Liver (tissue), 9 donors: ENCODE data around the gene S100A13. TPM values are rescaled to one million over a fixed set of nuclear protein-coding genes. Genes with fewer than 3 reads are reported as not detected.
A peak's percentile ranks its signal among the peaks of the same experiment; 100 is the strongest.

Source experiments
- DNase-seq: peaks from one replicate; pipeline ENCODE4 v3.0.0-alpha.2; 2017; ENCODE audit warnings: low spot score
- H3K27ac ChIP-seq, 2 donors: one replicate each; pipeline ENCODE4 v1.7.0; 2013; ENCODE audit warnings: inconsistent platforms in 2 of 2, low read length in 2 of 2, control low read depth in 1 of 2, low read depth in 1 of 2, mild to moderate bottlenecking in 1 of 2
- H3K27me3 ChIP-seq, 4 donors: one replicate each; pipeline versions ENCODE4 v1.6.1 to v1.7.0; 2013; ENCODE audit warnings: low read length in 3 of 4, inconsistent platforms in 1 of 4, mild to moderate bottlenecking in 1 of 4, moderate library complexity in 1 of 4; ENCODE audit not compliant: control insufficient read depth in 4 of 4, insufficient read depth in 4 of 4
- H3K36me3 ChIP-seq, 4 donors: one replicate each; pipeline versions ENCODE4 v1.6.1 to v1.7.0; 2013; ENCODE audit warnings: low read length in 3 of 4, mild to moderate bottlenecking in 3 of 4, low read depth in 1 of 4, moderate library complexity in 1 of 4; ENCODE audit not compliant: control insufficient read depth in 4 of 4, insufficient read depth in 3 of 4
- H3K4me1 ChIP-seq, 4 donors: one replicate each; pipeline versions ENCODE4 v1.6.1 to v1.7.0; 2013; ENCODE audit warnings: low read length in 3 of 4, mild to moderate bottlenecking in 3 of 4, moderate library complexity in 1 of 4; ENCODE audit not compliant: control insufficient read depth in 4 of 4, insufficient read depth in 4 of 4
- H3K4me3 ChIP-seq, 3 donors: one replicate each; pipeline versions ENCODE4 v1.6.1 to v1.7.0; 2013; ENCODE audit warnings: low read length in 3 of 3, control low read depth in 1 of 3, low read depth in 1 of 3, mild to moderate bottlenecking in 1 of 3
- H3K9ac ChIP-seq, 2 donors: one replicate each; pipeline ENCODE4 v1.7.0; 2013; ENCODE audit warnings: low read length in 2 of 2, mild to moderate bottlenecking in 2 of 2, moderate library complexity in 2 of 2, control low read depth in 1 of 2, low read depth in 1 of 2
- H3K9me3 ChIP-seq, 4 donors: one replicate each; pipeline versions ENCODE4 v1.6.1 to v1.7.0; 2013; ENCODE audit warnings: low read length in 3 of 4; ENCODE audit not compliant: control insufficient read depth in 4 of 4
- ATF3 ChIP-seq: IDR thresholded peaks from 2 replicates; pipeline ENCODE4 v1.6.1; 2016; ENCODE audit warnings: antibody characterized with exemption
- CTCF ChIP-seq: fragments of 150-350 bp; IDR thresholded peaks from 2 replicates; pipeline ENCODE4 v1.5.1; 2017; ENCODE audit warnings: improper control_type of control experiment, low read depth, low read length; ENCODE audit not compliant: missing input control
- EGR1 ChIP-seq, 2 donors: IDR thresholded peaks; 2 replicates each; pipeline ENCODE4 v1.6.1; 2016 to 2018; ENCODE audit warnings: antibody characterized with exemption in 2 of 2, low read depth in 2 of 2
- FOXA1 ChIP-seq: IDR thresholded peaks from 2 replicates; pipeline ENCODE4 v1.6.1; 2016; ENCODE audit warnings: antibody characterized with exemption
- FOXA2 ChIP-seq: IDR thresholded peaks from 2 replicates; pipeline ENCODE4 v1.6.1; 2016; ENCODE audit warnings: antibody characterized with exemption
- GABPA ChIP-seq, 2 donors: IDR thresholded peaks in 1 of 2; conservative IDR thresholded peaks in 1 of 2; 2 replicates each; pipeline ENCODE4 v1.6.1; 2016; ENCODE audit warnings: antibody characterized with exemption in 2 of 2, mild to moderate bottlenecking in 1 of 2, moderate library complexity in 1 of 2
- HNF4A ChIP-seq, 2 donors: conservative IDR thresholded peaks; 2 replicates each; pipeline ENCODE4 v1.6.1; 2016; ENCODE audit warnings: antibody characterized with exemption in 2 of 2, mild to moderate bottlenecking in 2 of 2
- HNF4G ChIP-seq: IDR thresholded peaks from 2 replicates; pipeline ENCODE4 v1.6.1; 2016; ENCODE audit warnings: antibody characterized with exemption
- JUND ChIP-seq, 2 donors: IDR thresholded peaks; 2 replicates each; pipeline ENCODE4 v1.6.1; 2016; ENCODE audit warnings: antibody characterized with exemption in 2 of 2
- MAX ChIP-seq: IDR thresholded peaks from 2 replicates; pipeline ENCODE4 v1.6.1; 2016; ENCODE audit warnings: antibody characterized with exemption
- NR2F2 ChIP-seq: IDR thresholded peaks from 2 replicates; pipeline ENCODE4 v1.6.1; 2016; ENCODE audit warnings: antibody characterized with exemption
- RAD21 ChIP-seq, 2 donors: IDR thresholded peaks; 2 replicates each; pipeline ENCODE4 v1.6.1; 2016; ENCODE audit warnings: antibody characterized with exemption in 2 of 2, mild to moderate bottlenecking in 2 of 2
- REST ChIP-seq: IDR thresholded peaks from 2 replicates; pipeline ENCODE4 v1.6.1; 2016; ENCODE audit warnings: antibody characterized with exemption, mild to moderate bottlenecking
- RXRA ChIP-seq, 2 donors: IDR thresholded peaks; 2 replicates each; pipeline ENCODE4 v1.6.1; 2017 to 2018; ENCODE audit warnings: antibody characterized with exemption in 2 of 2, mild to moderate bottlenecking in 1 of 2
- SP1 ChIP-seq: IDR thresholded peaks from 2 replicates; pipeline ENCODE4 v1.6.1; 2018; ENCODE audit warnings: antibody characterized with exemption, mild to moderate bottlenecking
- TAF1 ChIP-seq: conservative IDR thresholded peaks from 2 replicates; pipeline ENCODE4 v1.6.1; 2016; ENCODE audit warnings: antibody characterized with exemption, mild to moderate bottlenecking
- YY1 ChIP-seq: IDR thresholded peaks from 2 replicates; pipeline ENCODE4 v1.6.1; 2016; ENCODE audit warnings: antibody characterized with exemption, mild to moderate bottlenecking
- ZBTB33 ChIP-seq: IDR thresholded peaks from 2 replicates; pipeline ENCODE4 v1.6.1; 2016; ENCODE audit warnings: antibody characterized with exemption
- WGBS: extraction: QIAGEN DNeasy Blood & Tissue Kit; methylation state at CpG from one replicate; pipeline ENCODE4 v1.1.7; 2013; 5-methylcytosine and 5-hydroxymethylcytosine counted together
- polyA plus RNA-seq, 2 donors: library from polyadenylated mRNA; stranded (reverse) in 1 of 2; unstranded in 1 of 2; fragments of 200-250 nt in 1 of 2; fragments of >200 nt in 1 of 2; fragmentation: Nextera tagmentation in 1 of 2; extraction: Ambion mirVana in 1 of 2; gene quantifications; one replicate each; pipeline versions ENCODE4 v1.2.1 to v1.2.3, GENCODE V29; 2013 to 2015
- total RNA-seq, 2 donors: library from RNA; depleted of rRNA; stranded (reverse); fragments of >200 nt; gene quantifications; one replicate each; pipeline ENCODE4 v1.2.3, GENCODE V29; 2014
- donor health status: healthy.
- donor health status: healthy.
- donor health status: healthy.
- donor health status: healthy.
- donor health status: healthy.

S100A13 gene
- total and polyA plus RNA-seq, 4 donors = 5.3 to 23.0 (median 15.7) TPM

- peaks cover 11 to 39% (median 27%) of the 10 kb centered on the region in 4 donors for H3K4me1 ChIP-seq
- no peak within 1 kb of the TSS for H3K4me3 ChIP-seq
- DNase-seq = peak; percentile 81
- TF ChIP-seq HNF4A (conservative IDR thresholded peaks at IDR 0.05) (peak; percentile 74 to 80), MAX (peak; percentile 79), JUND (IDR thresholded peaks at IDR 0.05) (no peak), GABPA (IDR thresholded peaks at IDR 0.05 in 1 of 2, conservative IDR thresholded peaks at IDR 0.05 in 1 of 2) (no peak), CTCF (no peak), ZBTB33 (no peak), ATF3 (peak; percentile 59), TAF1 (no peak), REST (peak; percentile 58), RXRA (IDR thresholded peaks at IDR 0.05) (peak; percentile 62 to 77), HNF4G (no peak), YY1 (peak; percentile 62), SP1 (peak; percentile 74), FOXA1 (no peak), FOXA2 (no peak), RAD21 (IDR thresholded peaks at IDR 0.05) (peak in 1 of 2 donors; percentile 31), EGR1 (IDR thresholded peaks at IDR 0.05; ENCODE audit: low read depth in 2 of 2) (no peak), NR2F2 (no peak)
- H3K27me3 ChIP-seq = no peaks in the 10 kb centered on the region
- peak within 1 kb of the TSS; percentile 58 to 83 for H3K27ac ChIP-seq
- no peaks in the 10 kb centered on the region for H3K36me3 ChIP-seq
- no peaks in the 10 kb centered on the region for H3K9me3 ChIP-seq
- H3K9ac ChIP-seq = peak within 1 kb of the TSS in 1 of 2 donors; percentile 23
- 26% methylated on average over 10 of the region's 10 CpGs for WGBS
Measured at GRCh38 chr1:153616144-153616916, 11.0 kb downstream of the S100A13 start, which contains the start of gene S100A14. TSS of gene S100A14 (minus strand) at chr1:153616325. CDS start at chr1:153615858, 467 bp downstream.
